Activated CD8-positive, alpha-beta T cell treated with anti-CD3 and anti-CD28 coated beads, Interleukin-2, amount 10 ng/mL, durations not matched to agents 7 days and 5 days (primary cell): ENCODE measurements around the gene SDHB. TPM values are rescaled to one million over a fixed set of nuclear protein-coding genes. Genes with fewer than 3 reads are reported as not detected.

Experiments used
- ATAC-seq: fragments of 150-1000 bp; cut with Tn5 transposase; one replicate; pipeline ENCODE4 v1.10.0; 2021; ENCODE audit warnings: moderate library complexity
- CTCF ChIA-PET: fragments of 350-600 bp; sonication (Branson Sonifier 250); formaldehyde crosslinking; loops from one replicate; lab custom pipeline; 2021; ENCODE audit warnings: antibody characterized with exemption; lab: Charles Lee
- POLR2A ChIA-PET: fragments of 350-600 bp; sonication (Branson Sonifier 250); formaldehyde crosslinking; loops from one replicate; lab custom pipeline; 2021; ENCODE audit warnings: antibody characterized with exemption; lab: Charles Lee
- DNase-seq: peaks from one replicate; pipeline ENCODE4 v3.0.0-alpha.2; 2020
- H3K27ac Mint-ChIP-seq: one replicate; pipeline ENCODE4 v1.8.0; 2021; ENCODE audit warnings: mild to moderate bottlenecking, mixed read lengths
- H3K27me3 Mint-ChIP-seq: one replicate; pipeline ENCODE4 v1.8.0; 2021; ENCODE audit warnings: low read depth, mixed read lengths
- H3K36me3 Mint-ChIP-seq: one replicate; pipeline ENCODE4 v1.8.0; 2021; ENCODE audit warnings: low read depth, mixed read lengths
- H3K4me1 Mint-ChIP-seq: one replicate; pipeline ENCODE4 v1.8.0; 2021; ENCODE audit warnings: low read depth, mixed read lengths
- H3K4me3 Mint-ChIP-seq: one replicate; pipeline ENCODE4 v1.8.0; 2021; ENCODE audit warnings: mild to moderate bottlenecking, mixed read lengths
- H3K9me3 Mint-ChIP-seq: one replicate; pipeline ENCODE4 v1.8.0; 2022; ENCODE audit warnings: mixed read lengths; ENCODE audit not compliant: insufficient read depth
- total RNA-seq, 2 experiments: library from RNA; stranded (reverse); gene quantifications; one replicate each; pipeline ENCODE4 v1.2.3, GENCODE V29; 2021

SDHB gene
- total RNA-seq, 2 experiments from 2014 or later, result 90.4 to 101 TPM

DNA sequence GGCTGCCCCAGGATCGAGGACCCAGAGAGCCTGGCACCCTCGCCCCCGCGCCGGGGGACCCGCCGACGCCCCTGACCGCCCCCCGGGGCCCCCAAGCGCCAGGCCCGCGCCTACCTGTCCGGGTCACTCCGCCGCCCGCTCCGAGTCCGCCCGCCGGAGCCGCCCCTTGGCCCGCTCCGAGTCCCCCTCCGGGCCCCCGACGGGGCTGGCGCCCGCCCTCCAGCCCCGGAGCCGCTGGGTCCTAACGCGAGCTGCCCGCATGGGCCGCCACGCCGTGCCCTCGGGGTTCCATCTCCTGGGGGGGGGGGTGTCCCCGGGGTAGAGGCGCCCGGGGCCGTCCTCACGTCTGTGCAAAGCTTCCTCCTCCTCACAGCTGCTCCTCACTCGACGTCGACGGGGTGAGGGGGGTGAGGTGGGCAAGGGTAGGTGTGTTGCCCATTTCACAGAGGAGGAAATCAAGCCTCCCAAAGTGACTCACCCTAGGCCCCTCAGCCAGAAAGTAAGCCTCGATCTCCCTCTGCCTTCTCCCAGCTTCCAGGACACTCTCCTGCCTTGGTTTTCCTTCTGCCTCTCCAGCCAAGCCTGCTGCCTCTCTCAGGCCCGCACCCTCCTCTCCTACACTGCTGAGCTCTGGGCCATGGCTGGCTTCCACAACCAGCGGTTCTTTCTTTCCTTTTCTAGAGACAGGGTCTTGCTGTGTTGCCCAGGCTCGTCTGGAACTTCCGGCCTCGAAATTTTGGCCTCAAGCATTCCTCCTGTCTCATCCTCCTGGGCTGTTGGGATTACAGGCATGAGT lies 73.2 kb downstream of the SDHB start, which contains the start of gene MFAP2:
MFAP2 (minus strand) TSS at position 148 of the 796 bp plus-strand sequence. CDS start 2,347 bp downstream, outside the sequence.
- POLR2A ChIA-PET, result no interaction called here
- no peaks in the 10 kb centered on the region for H3K9me3 Mint-ChIP-seq
- no peak within 1 kb of the TSS for H3K4me3 Mint-ChIP-seq
- ATAC-seq (peak; percentile 29), DNase-seq (no peak)
- H3K27me3 Mint-ChIP-seq, result peaks cover 20% of the 10 kb centered on the region
- H3K27ac Mint-ChIP-seq, result no peak within 1 kb of the TSS
- CTCF ChIA-PET, result interaction anchor here (0.7 to 0.9 kb wide), 2 partner anchors 59 to 67 kb away, joined by 3 read pairs; partner anchors contain the start of gene CROCC
- H3K4me1 Mint-ChIP-seq, result peaks cover 9% of the 10 kb centered on the region
- H3K36me3 Mint-ChIP-seq, result no peaks in the 10 kb centered on the region

DNA sequence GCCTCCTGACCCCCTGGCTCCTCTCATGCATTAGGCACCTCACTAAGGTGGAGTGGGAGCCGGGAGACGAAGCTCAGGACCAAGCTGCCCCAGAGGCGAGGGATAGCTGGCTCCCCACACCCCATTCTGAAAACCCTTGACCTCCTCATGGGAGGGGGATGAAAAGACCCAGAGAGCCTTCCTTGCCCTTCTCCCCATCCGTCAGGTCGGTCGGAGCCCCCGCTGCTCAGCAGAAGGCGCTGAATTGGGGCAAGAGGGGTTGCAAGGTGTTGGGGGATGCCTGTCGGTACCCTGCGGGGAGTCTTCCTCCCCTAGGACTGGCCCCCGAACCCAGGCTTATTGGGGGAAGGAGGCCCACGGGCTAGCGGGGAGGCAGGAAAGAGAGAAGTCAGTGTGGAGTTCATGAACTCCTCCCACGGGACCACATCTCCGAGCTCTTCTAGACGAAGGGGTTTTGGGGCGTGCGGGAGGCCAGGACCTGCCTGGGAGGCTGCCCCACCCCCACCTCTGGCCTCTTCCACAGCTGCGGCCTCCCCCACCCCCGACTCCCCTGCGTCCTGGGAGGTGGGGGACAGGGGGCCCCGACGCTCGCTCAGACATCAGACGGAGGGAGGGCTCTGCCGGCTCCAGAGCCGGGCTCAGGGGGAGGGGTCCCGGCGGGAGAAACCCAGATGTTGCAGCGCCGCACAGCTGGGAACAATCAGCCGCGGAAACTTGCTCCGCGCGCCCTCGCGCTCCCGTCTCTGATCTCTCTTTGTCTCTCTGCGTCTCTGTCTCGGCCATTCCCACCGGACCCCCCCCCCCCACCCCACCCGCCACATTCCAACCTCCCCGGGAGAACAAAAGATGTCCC lies 74.1 kb downstream of the SDHB start:
- Mint-ChIP-seq H3K9me3 (no peaks in the 10 kb centered on the region), H3K27me3 (peaks cover 20% of the 10 kb centered on the region), H3K36me3 (no peaks in the 10 kb centered on the region), H3K27ac (no peak overlapping the region), H3K4me1 (peaks cover 9% of the 10 kb centered on the region), H3K4me3 (no peak overlapping the region)
- ATAC-seq (no peak), DNase-seq (no peak)
- POLR2A ChIA-PET, result no interaction called here
- CTCF ChIA-PET, result interaction anchor here (0.7 to 2.4 kb wide), 2 partner anchors 19 to 68 kb away, joined by 3 to 16 read pairs; no protein-coding TSS in a partner anchor

DNA sequence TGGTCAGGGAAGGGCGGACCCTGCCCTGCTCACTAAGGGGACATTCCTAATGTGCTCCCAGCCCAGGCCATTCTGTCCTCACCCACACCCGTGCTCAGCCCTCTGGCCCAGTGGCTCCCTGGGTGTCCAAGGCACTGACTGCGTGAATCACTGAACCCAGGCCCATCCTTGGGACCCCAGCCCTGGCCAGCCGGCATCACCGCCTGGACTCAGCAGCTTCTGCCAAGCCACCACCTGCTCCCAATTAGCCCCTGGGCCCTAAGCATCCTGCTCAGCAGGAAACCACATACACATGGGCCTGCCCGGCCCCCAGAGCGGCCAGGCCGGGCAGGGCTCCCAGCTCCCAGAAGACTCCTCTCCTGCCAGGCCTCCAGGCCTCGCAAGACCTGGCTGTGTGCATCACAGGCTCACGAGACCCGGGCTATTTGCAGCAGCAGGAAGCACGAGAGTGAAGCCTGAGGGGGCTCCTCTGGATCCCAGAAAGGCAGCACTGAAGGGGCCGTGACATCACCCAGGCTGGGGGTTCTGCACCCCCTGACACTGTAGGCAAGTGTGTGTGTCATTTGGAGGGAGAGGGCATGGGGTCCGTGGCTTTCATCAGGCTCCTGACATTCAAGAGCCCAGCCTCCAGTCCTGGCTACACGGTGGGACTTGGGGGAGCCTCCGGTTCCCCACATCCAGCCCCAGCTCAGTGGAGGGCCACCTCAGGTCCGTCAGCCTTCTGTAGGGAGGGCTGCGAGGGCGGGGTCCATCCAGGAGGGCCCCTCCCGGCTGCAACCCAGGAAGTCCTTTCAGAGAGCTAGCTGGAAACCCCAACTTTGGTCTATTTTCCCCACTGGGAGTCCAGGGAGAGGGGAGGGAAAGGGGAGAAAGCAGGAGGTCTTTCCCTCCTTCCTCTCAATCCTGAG lies 75.0 kb downstream of the SDHB start:
- peaks cover 20% of the 10 kb centered on the region for H3K27me3 Mint-ChIP-seq
- H3K4me3 Mint-ChIP-seq, result no peak overlapping the region
- no peaks in the 10 kb centered on the region for H3K36me3 Mint-ChIP-seq
- no peaks in the 10 kb centered on the region for H3K9me3 Mint-ChIP-seq
- DNase-seq, result no peak
- ChIA-PET CTCF (interaction anchor here (2.4 kb wide), 1 partner anchor 18 kb away, joined by 16 read pairs; no protein-coding TSS in a partner anchor), POLR2A (interaction anchor here (0.8 kb wide), 1 partner anchor 35 kb away, joined by 3 read pairs; no protein-coding TSS in a partner anchor)
- ATAC-seq, result no peak
- H3K4me1 Mint-ChIP-seq, result peaks cover 9% of the 10 kb centered on the region
- H3K27ac Mint-ChIP-seq, result no peak overlapping the region

DNA sequence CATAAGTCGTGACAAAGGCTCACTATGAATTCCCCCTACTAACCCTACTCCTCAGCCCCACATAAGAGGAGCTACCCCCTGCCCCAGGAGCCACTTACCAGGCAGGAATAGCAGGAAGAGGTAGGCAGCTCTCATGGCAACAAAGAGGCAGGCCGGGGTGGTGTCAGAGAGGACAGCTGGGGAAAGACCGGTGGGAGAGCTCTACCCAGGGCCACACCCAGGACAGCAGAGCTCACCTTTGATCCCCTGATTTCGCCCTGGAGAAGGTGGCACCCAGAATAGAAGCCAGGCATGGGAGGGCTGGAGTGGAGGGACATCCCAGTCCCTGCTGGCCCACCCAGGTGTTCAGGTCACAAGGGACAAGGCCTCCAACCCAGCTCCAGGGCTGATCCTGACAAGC lies 75.7 kb downstream of the SDHB start:
- DNase-seq, result no peak
- ATAC-seq, result no peak
- H3K4me3 Mint-ChIP-seq, result no peak overlapping the region
- POLR2A ChIA-PET, result interaction anchor here (0.8 kb wide), 1 partner anchor 36 kb away, joined by 3 read pairs; no protein-coding TSS in a partner anchor
- H3K36me3 Mint-ChIP-seq, result no peaks in the 10 kb centered on the region
- H3K27me3 Mint-ChIP-seq, result peaks cover 20% of the 10 kb centered on the region
- CTCF ChIA-PET, result interaction anchor here (0.7 to 2.4 kb wide), 2 partner anchors 11 to 17 kb away, joined by 3 to 16 read pairs; no protein-coding TSS in a partner anchor
- peaks cover 9% of the 10 kb centered on the region for H3K4me1 Mint-ChIP-seq
- H3K9me3 Mint-ChIP-seq, result no peaks in the 10 kb centered on the region
- no peak overlapping the region for H3K27ac Mint-ChIP-seq

DNA sequence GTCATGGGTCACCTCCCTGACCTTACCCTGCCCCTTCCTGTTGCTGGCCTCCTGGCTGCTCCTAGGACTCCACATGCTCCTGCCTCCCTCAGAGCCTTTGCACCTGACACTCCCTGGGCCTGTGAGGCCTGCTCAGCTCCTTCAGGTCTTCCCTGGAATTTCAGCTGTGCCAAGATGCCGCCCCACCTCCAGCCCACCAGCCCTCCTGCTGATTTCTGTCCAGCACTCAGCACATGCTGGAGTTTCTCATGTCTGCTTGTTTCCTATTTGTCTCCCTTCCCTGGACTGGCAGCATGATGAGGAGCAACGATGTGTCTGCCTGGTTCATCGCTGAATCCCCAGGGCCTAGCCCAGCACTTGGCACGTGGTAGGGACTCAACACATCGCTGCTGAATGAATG lies 76.5 kb downstream of the SDHB start:
- peaks cover 9% of the 10 kb centered on the region for H3K4me1 Mint-ChIP-seq
- ATAC-seq, result no peak
- CTCF ChIA-PET, result interaction anchor here (2.4 kb wide), 1 partner anchor 17 kb away, joined by 16 read pairs; no protein-coding TSS in a partner anchor
- H3K36me3 Mint-ChIP-seq, result no peaks in the 10 kb centered on the region
- POLR2A ChIA-PET, result interaction anchor here (0.8 kb wide), 1 partner anchor 37 kb away, joined by 3 read pairs; no protein-coding TSS in a partner anchor
- peaks cover 17% of the 10 kb centered on the region for H3K27me3 Mint-ChIP-seq
- no peak overlapping the region for H3K4me3 Mint-ChIP-seq
- H3K27ac Mint-ChIP-seq, result no peak overlapping the region
- DNase-seq, result no peak
- no peaks in the 10 kb centered on the region for H3K9me3 Mint-ChIP-seq

DNA sequence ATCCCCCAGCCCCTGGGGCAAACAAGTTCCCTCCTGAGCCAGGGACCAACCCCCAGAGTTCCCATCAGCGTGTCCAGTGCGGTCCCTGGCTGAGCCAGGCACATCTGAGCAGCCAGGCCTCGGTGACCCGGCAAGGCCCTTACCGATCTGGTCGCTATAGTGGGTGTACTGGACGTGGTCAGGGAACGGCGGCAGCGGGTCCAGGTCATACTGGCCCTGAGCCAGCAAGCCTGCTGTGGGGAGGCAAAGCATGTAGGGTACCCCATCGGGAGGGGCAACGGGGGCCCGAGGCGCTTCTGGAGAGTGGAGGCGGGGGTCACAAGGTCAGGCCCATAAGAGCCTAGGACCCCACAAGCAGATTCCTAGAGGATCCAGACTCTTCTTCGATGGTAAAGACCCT lies 76.9 kb downstream of the SDHB start:
- Mint-ChIP-seq H3K36me3 (no peaks in the 10 kb centered on the region), H3K4me1 (peaks cover 9% of the 10 kb centered on the region), H3K27me3 (peaks cover 17% of the 10 kb centered on the region), H3K9me3 (no peaks in the 10 kb centered on the region), H3K27ac (no peak overlapping the region), H3K4me3 (no peak overlapping the region)
- DNase-seq (no peak), ATAC-seq (no peak)
- ChIA-PET CTCF (interaction anchor here (1.0 kb wide), 2 partner anchors 16 to 17 kb away, joined by 3 to 4 read pairs; no protein-coding TSS in a partner anchor), POLR2A (no interaction called here)

DNA sequence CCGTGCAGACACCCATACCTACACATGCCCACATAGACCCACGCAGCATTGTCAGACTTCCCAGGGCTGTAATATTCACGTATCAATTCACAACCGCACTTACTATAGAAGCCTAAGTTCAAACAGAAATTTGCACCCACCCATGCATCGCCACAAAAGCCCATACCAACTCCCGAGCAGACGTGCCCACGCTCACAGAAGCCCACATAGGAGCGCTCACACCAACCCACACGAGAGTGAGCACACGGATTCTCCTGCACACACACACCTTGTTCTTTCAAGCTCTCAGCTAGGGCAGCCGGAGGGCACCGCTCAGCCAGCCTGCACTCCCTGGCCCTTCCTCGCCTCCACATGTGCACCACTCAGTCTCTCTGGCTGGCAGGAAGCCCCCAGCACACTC lies 78.0 kb downstream of the SDHB start:
- Mint-ChIP-seq H3K36me3 (no peaks in the 10 kb centered on the region), H3K4me1 (peaks cover 3% of the 10 kb centered on the region), H3K27me3 (peaks cover 7% of the 10 kb centered on the region), H3K27ac (no peak overlapping the region), H3K9me3 (no peaks in the 10 kb centered on the region), H3K4me3 (no peak overlapping the region)
- ATAC-seq (no peak), DNase-seq (no peak)
- CTCF ChIA-PET, result interaction anchor here (1.0 to 1.2 kb wide), 3 partner anchors 14 to 16 kb away, joined by 3 to 5 read pairs (median 4); no protein-coding TSS in a partner anchor
- POLR2A ChIA-PET, result interaction anchor here (0.5 kb wide), 1 partner anchor 41 kb away, joined by 3 read pairs; no protein-coding TSS in a partner anchor

DNA sequence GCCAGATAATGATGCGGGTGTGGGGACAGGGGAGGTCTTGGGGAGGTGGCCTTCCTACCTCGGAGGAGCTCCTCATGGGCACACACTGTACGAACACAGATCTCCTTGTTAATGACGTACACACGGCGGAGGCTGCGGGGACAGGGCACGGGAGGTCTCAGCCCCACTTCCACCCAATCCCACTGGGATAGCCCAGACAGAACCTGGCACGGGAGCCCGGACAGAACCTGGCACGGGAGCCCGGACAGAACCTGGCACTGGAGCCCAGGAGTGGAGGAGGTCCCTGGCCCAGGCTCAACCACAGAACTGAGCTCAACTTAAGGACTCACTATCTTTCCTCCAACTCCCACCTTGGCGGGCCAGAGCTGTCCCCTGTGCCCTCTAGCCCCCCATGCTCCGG lies 78.6 kb downstream of the SDHB start:
- DNase-seq (no peak), ATAC-seq (no peak)
- ChIA-PET CTCF (interaction anchor here (1.2 kb wide), 1 partner anchor 15 kb away, joined by 5 read pairs; no protein-coding TSS in a partner anchor), POLR2A (no interaction called here)
- Mint-ChIP-seq H3K4me1 (no peaks in the 10 kb centered on the region), H3K4me3 (no peak overlapping the region), H3K36me3 (no peaks in the 10 kb centered on the region), H3K27me3 (peaks cover 5% of the 10 kb centered on the region), H3K9me3 (no peaks in the 10 kb centered on the region), H3K27ac (no peak overlapping the region)

DNA sequence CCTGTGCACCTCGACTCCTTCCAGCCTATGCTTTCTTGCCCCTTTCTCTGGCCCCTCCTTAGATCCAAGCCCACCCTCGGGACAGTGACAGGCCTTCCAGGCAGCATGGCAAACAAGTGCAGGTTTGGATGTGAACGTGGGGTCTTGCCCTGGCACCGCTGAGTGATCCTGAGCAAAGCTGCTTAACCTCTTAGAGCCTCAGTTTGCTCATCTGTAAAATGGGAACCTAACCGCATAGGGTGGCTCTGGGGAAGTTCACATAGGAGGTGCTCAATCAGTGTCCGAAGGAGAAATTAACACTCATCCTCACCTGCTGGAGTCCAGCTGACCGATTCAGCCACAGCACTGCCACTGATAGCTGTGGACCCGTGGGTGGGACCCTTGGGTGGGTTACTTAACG lies 80.6 kb downstream of the SDHB start:
- Mint-ChIP-seq H3K4me1 (no peaks in the 10 kb centered on the region), H3K9me3 (no peaks in the 10 kb centered on the region), H3K27ac (no peak overlapping the region), H3K27me3 (no peaks in the 10 kb centered on the region), H3K4me3 (no peak overlapping the region), H3K36me3 (no peaks in the 10 kb centered on the region)
- POLR2A ChIA-PET, result no interaction called here
- ATAC-seq, result no peak
- DNase-seq, result no peak
- CTCF ChIA-PET, result no interaction called here

DNA sequence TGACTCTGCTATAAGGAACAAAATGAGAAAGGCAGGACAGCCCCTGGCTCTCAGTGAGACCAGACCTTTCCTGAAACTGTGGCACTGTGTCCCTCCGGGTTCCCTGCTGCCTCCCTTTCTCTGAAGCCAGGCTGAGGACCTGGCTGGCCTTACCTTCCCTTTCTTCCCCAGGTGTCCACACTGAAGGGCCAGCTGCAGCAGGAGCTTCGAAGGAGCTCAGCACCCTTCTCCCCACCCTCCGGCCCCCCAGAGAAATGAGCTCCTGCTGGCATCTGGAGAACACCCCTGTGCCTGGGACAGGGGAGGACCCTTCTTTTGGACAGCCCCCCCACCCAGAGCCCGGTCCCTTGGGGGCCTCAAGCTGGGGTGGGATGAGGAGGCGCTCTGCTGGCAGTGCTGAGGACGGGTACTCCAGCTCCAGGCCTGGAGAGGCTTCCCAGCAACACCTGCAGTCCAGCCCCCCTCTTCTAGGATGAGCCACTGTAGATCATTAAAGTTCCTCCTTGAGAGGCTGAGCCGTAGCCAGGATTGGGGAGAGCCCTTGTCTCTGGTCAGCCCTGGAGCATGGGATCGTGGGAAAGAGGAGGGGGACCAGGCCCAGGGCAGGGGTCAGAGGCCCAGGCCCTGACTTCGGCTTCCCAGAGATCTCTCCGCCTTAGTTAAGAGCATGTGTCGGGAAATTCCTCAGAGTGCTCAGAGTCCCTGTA lies 81.5 kb downstream of the SDHB start:
- Mint-ChIP-seq H3K27me3 (no peaks in the 10 kb centered on the region), H3K4me3 (no peak overlapping the region), H3K27ac (no peak overlapping the region), H3K36me3 (no peaks in the 10 kb centered on the region), H3K9me3 (no peaks in the 10 kb centered on the region), H3K4me1 (no peaks in the 10 kb centered on the region)
- POLR2A ChIA-PET, result interaction anchor here (1.1 kb wide), 1 partner anchor 12 kb away, joined by 3 read pairs; no protein-coding TSS in a partner anchor
- CTCF ChIA-PET, result interaction anchor here (1.1 kb wide), 1 partner anchor 12 kb away, joined by 3 read pairs; no protein-coding TSS in a partner anchor
- ATAC-seq (no peak), DNase-seq (no peak)
